ENCODE measurements around the gene ABCA5.

The ABCA5 gene

DNA sequence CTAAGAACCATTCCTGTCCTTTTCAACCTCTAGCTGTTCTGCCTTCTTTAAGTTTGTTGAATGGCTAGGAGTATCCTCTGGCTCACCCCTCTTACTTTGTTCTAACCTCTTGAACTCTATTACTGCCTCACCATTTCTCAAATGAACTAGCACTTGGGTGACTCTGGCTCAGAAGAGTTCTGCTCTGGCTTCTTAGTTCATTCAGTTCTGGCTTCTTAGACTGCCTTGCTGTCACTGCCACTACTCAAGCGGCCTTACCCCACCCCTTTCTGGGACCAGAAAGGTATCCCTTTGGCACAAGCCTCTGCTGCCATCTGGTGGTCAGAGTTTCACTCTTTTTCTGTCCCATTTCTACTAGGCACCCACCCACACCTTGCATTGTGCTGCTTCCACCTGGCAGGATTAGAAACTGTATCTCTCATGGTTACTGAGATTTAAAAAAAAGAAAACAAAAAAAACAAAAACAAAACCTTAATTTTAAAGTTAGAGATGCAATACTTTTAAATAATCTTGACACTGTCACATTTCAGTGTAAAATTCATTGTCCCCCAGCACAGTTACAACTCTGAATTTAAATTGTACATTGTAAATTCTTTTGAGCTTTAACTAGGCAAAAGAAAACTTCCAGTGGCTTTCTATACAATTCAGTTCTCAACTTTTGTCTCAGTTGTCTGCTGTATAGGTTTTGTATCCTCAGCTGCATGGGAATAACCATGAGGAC is 91.4 kb downstream of the ABCA5 start:
- no peak overlapping the region for H3K27ac ChIP-seq (ENCODE audit: low read length)
- DNase-seq = peak; percentile 76

DNA sequence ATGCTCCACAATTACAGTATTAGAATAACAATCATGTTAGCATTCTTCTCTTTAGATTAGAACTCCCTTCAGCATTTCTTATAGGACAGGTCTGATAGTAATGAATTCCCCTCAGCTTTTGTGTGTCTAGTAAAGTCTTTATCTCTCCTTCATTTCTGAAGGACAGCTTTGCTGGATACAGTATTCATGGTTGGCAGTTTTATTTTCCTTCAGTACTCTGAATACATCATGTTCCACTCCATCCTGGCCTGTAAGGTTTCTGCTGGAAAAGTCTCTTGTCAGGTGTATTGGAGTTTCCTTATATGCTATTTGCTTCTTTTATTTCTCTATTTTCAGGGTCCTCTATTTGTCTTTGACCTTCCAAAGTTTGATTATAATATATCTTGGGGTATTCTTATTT is 94.3 kb downstream of the ABCA5 start:
- Histone ChIP-seq H3K4me1 (ENCODE audit: insufficient read depth, low read length) (no peaks in the 10 kb centered on the region), H3K27me3 (ENCODE audit: insufficient read depth, low read length, poor library complexity) (peaks cover 7% of the 10 kb centered on the region), H3K36me3 (ENCODE audit: insufficient read depth, low read length) (no peaks in the 10 kb centered on the region), H3K27ac (ENCODE audit: low read length) (no peak overlapping the region), H3K9me3 (ENCODE audit: insufficient read depth, low read length, severe bottlenecking) (no peaks in the 10 kb centered on the region), H2AFZ (ENCODE audit: low read depth, low read length) (no peak overlapping the region), H3K9ac (ENCODE audit: low read depth, low read length) (no peak overlapping the region), H4K20me1 (ENCODE audit: insufficient read depth, low read length) (no peaks in the 10 kb centered on the region), H3K79me2 (ENCODE audit: insufficient read depth, low read length) (no peaks in the 10 kb centered on the region), H3K4me2 (ENCODE audit: insufficient read depth, low read length) (no peak overlapping the region), H3K4me3 (ENCODE audit: low read depth in 1 of 2, low read length in 2 of 2) (no peak overlapping the region)
- DNase-seq = no peak
- ATAC-seq (ENCODE audit: insufficient read depth, low read depth) = no peak
- TF ChIP-seq CTCF (IDR thresholded peaks at IDR 0.05; ENCODE audit: borderline replicate concordance, extremely low read depth, low read length, poor library complexity, severe bottlenecking) (no peak), EZH2 (IDR thresholded peaks at IDR 0.05; ENCODE audit: borderline replicate concordance, low read depth, low read length, severe bottlenecking) (no peak)

More for the DNA sequence above, 91.4 kb downstream of the ABCA5 start:
- ATAC-seq (ENCODE audit: insufficient read depth, low read depth) = peak; percentile 94
- no peak overlapping the region for H3K9ac ChIP-seq (ENCODE audit: low read depth, low read length)
- no peaks in the 10 kb centered on the region for H3K9me3 ChIP-seq (ENCODE audit: insufficient read depth, low read length, severe bottlenecking)
- H4K20me1 ChIP-seq (ENCODE audit: insufficient read depth, low read length) = no peaks in the 10 kb centered on the region
- no peak overlapping the region for H3K4me2 ChIP-seq (ENCODE audit: insufficient read depth, low read length)
- peaks cover 3% of the 10 kb centered on the region for H3K27me3 ChIP-seq (ENCODE audit: insufficient read depth, low read length, poor library complexity)
- no peaks in the 10 kb centered on the region for H3K79me2 ChIP-seq (ENCODE audit: insufficient read depth, low read length)
- no peak overlapping the region for H2AFZ ChIP-seq (ENCODE audit: low read depth, low read length)
- no peaks in the 10 kb centered on the region for H3K36me3 ChIP-seq (ENCODE audit: insufficient read depth, low read length)
- H3K4me1 ChIP-seq (ENCODE audit: insufficient read depth, low read length) = no peaks in the 10 kb centered on the region
- TF ChIP-seq EZH2 (IDR thresholded peaks at IDR 0.05; ENCODE audit: borderline replicate concordance, low read depth, low read length, severe bottlenecking) (no peak), CTCF (IDR thresholded peaks at IDR 0.05; ENCODE audit: borderline replicate concordance, extremely low read depth, low read length, poor library complexity, severe bottlenecking) (peak; percentile 80)
- H3K4me3 ChIP-seq (ENCODE audit: low read depth in 1 of 2, low read length in 2 of 2) = no peak overlapping the region

DNA sequence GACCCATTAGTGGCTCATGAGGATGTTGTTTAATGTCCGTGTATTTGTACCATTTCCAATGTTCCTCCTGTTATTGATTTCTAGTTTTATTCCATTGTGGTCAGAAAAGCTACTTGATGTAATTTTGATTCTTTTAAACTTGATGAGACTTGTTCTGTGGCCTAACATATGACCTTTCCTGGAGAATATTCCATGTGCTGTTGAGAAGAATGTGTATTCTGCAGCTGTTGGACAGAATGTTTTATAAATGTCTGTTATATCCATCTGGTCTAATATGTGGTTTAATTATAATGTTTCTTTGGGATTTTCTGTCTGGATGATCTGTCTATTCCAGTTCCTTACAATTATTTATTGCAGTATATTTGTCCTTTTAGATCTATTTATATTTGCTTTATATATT is 95.4 kb downstream of the ABCA5 start:
- H3K9me3 ChIP-seq (ENCODE audit: insufficient read depth, low read length, severe bottlenecking) = no peaks in the 10 kb centered on the region
- no peak overlapping the region for H3K4me2 ChIP-seq (ENCODE audit: insufficient read depth, low read length)
- no peaks in the 10 kb centered on the region for H3K79me2 ChIP-seq (ENCODE audit: insufficient read depth, low read length)
- DNase-seq (no peak), ATAC-seq (ENCODE audit: insufficient read depth, low read depth) (no peak)
- peaks cover 7% of the 10 kb centered on the region for H3K27me3 ChIP-seq (ENCODE audit: insufficient read depth, low read length, poor library complexity)
- H3K4me1 ChIP-seq (ENCODE audit: insufficient read depth, low read length) = no peaks in the 10 kb centered on the region
- H3K9ac ChIP-seq (ENCODE audit: low read depth, low read length) = no peak overlapping the region
- no peaks in the 10 kb centered on the region for H3K36me3 ChIP-seq (ENCODE audit: insufficient read depth, low read length)
- H3K27ac ChIP-seq (ENCODE audit: low read length) = no peak overlapping the region
- no peak overlapping the region for H2AFZ ChIP-seq (ENCODE audit: low read depth, low read length)
- TF ChIP-seq CTCF (IDR thresholded peaks at IDR 0.05; ENCODE audit: borderline replicate concordance, extremely low read depth, low read length, poor library complexity, severe bottlenecking) = no peak
- no peak for TF ChIP-seq EZH2 (IDR thresholded peaks at IDR 0.05; ENCODE audit: borderline replicate concordance, low read depth, low read length, severe bottlenecking)
- no peaks in the 10 kb centered on the region for H4K20me1 ChIP-seq (ENCODE audit: insufficient read depth, low read length)
- no peak overlapping the region for H3K4me3 ChIP-seq (ENCODE audit: low read depth in 1 of 2, low read length in 2 of 2)
